Lung (tissue), 12 donors: ENCODE measurements around the gene HOATZ. TPM values are rescaled to one million over a fixed set of nuclear protein-coding genes. Genes with fewer than 3 reads are reported as not detected.

Experiments used
- ATAC-seq: fragments of 200-7000 bp; cut with Tn5 transposase; one replicate; pipeline ENCODE4 v1.9.1; 2020; ENCODE audit warnings: moderate number of reproducible peaks; ENCODE audit not compliant: insufficient read depth, low FRiP score
- DNase-seq, 3 donors: peaks; one replicate each; pipeline ENCODE4 v3.0.0-alpha.2; 2013 to 2017
- H3K27ac ChIP-seq, 2 donors: one replicate each; pipeline ENCODE4 v1.5.1; 2013; ENCODE audit warnings: mild to moderate bottlenecking in 2 of 2, moderate library complexity in 2 of 2, control low read depth in 1 of 2, inconsistent platforms in 1 of 2, low read depth in 1 of 2, low read length in 1 of 2
- H3K27me3 ChIP-seq, 3 donors: one replicate each; pipeline ENCODE4 v1.5.1; 2013; ENCODE audit warnings: low read length in 2 of 3; ENCODE audit not compliant: control insufficient read depth in 3 of 3, insufficient read depth in 3 of 3
- H3K36me3 ChIP-seq, 4 donors: one replicate each; pipeline ENCODE4 v1.5.1; 2013; ENCODE audit warnings: low read length in 4 of 4, mild to moderate bottlenecking in 1 of 4, moderate library complexity in 1 of 4; ENCODE audit not compliant: control insufficient read depth in 4 of 4, insufficient read depth in 4 of 4
- H3K4me1 ChIP-seq, 5 donors: one replicate each; pipeline ENCODE4 v1.5.1; 2013; ENCODE audit warnings: low read length in 5 of 5, mild to moderate bottlenecking in 2 of 5, moderate library complexity in 1 of 5; ENCODE audit not compliant: control insufficient read depth in 5 of 5, insufficient read depth in 5 of 5
- H3K4me3 ChIP-seq: one replicate; pipeline ENCODE4 v1.5.1; 2013; ENCODE audit warnings: mild to moderate bottlenecking, control low read depth, moderate library complexity
- H3K9ac ChIP-seq, 2 donors: one replicate each; pipeline ENCODE4 v1.5.1; 2013; ENCODE audit warnings: low read length in 2 of 2, control low read depth in 1 of 2; ENCODE audit not compliant: insufficient read depth in 1 of 2
- H3K9me3 ChIP-seq, 4 donors: one replicate each; pipeline ENCODE4 v1.5.1; 2013; ENCODE audit warnings: low read length in 3 of 4, mild to moderate bottlenecking in 1 of 4, moderate library complexity in 1 of 4; ENCODE audit not compliant: control insufficient read depth in 4 of 4, insufficient read depth in 3 of 4
- WGBS, 2 donors: extraction: QIAGEN DNeasy Blood & Tissue Kit; methylation state at CpG; one replicate each; pipeline ENCODE4 v1.1.7; 2013; 5-methylcytosine and 5-hydroxymethylcytosine counted together
- polyA plus RNA-seq, 2 donors: library from polyadenylated mRNA; stranded (reverse); fragments of 200-250 nt; gene quantifications; one replicate each; pipeline ENCODE4 v1.2.1, GENCODE V29; 2013
- total RNA-seq, 2 donors: library from RNA; depleted of rRNA in 1 of 2; stranded (reverse); fragments of >200 nt in 1 of 2; gene quantifications; one replicate each; pipeline ENCODE4 v1.2.1, GENCODE V29; 2014 to 2021
- TF ChIP-seq, protein P1 (sequence below): IDR thresholded peaks from 2 replicates; pipeline ENCODE4 v1.5.1; 2012; ENCODE audit warnings: mild to moderate bottlenecking; ENCODE audit errors: control extremely low read depth, extremely low read depth
- donor health status: control.
- donor health status: control.
- donor health status: Bipolar disorder and iron deficiency.
- donor health status: healthy.
- donor health status: DM: yes; HTN: yes; CAD: no.

Gene HOATZ
- total and polyA plus RNA-seq, 4 donors = 23.6 to 42.9 (median 29.0) TPM

DNA sequence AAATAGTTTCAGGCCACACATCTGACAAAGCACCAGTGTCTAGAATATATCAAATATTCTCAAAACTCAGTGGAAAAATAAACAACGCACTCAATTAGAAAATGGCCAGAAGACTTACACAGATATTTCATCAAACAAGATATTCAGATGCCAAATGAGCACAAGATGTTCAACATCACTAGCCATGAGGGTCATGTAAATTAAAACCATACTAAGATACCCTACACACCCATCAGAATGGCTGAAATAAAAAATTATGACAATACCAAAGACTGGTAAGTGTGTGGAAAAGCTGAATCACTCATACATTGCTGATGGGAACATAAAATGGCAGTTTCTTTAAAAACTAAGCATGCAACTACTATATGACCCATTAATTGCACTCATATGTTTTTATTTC lies 24.1 kb upstream of the HOATZ start:
- H3K4me3 ChIP-seq = no peak overlapping the region
- no peaks in the 10 kb centered on the region for H3K27me3 ChIP-seq
- ATAC-seq (no peak), DNase-seq (no peak)
- H3K9me3 ChIP-seq = peaks cover 0 to 2% (median 0%) of the 10 kb centered on the region in 4 donors
- peaks cover 0 to 1% (median 0%) of the 10 kb centered on the region in 4 donors for H3K36me3 ChIP-seq
- TF ChIP-seq, protein P1, sequence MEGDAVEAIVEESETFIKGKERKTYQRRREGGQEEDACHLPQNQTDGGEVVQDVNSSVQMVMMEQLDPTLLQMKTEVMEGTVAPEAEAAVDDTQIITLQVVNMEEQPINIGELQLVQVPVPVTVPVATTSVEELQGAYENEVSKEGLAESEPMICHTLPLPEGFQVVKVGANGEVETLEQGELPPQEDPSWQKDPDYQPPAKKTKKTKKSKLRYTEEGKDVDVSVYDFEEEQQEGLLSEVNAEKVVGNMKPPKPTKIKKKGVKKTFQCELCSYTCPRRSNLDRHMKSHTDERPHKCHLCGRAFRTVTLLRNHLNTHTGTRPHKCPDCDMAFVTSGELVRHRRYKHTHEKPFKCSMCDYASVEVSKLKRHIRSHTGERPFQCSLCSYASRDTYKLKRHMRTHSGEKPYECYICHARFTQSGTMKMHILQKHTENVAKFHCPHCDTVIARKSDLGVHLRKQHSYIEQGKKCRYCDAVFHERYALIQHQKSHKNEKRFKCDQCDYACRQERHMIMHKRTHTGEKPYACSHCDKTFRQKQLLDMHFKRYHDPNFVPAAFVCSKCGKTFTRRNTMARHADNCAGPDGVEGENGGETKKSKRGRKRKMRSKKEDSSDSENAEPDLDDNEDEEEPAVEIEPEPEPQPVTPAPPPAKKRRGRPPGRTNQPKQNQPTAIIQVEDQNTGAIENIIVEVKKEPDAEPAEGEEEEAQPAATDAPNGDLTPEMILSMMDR = no peak
- no peak overlapping the region for H3K9ac ChIP-seq
- H3K4me1 ChIP-seq = no peaks in the 10 kb centered on the region
- 95 to 97% methylated on average over 1 of the region's 1 CpG for WGBS, 2 donors
- no peak overlapping the region for H3K27ac ChIP-seq

DNA sequence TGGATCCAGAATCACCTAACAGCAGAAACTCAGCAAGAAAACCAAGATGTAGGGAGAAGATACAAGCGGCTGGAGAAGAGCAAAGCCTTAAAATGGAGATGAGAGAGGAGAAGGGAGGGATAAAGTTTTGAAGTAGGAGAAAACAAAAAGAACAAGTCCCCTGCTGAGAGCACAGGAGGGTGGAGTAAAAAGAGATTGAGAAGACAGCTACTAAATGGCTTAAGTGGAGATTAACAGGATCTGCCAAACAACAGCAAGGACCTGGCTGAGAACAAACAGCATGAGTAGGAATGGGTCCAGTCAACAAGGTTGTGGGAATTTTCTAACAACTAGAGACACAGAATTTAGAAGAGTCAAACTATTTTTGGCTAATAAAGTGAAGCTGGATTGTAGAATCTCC lies 20.5 kb upstream of the HOATZ start:
- 79 to 90% methylated on average over 1 of the region's 1 CpG for WGBS, 2 donors
- TF ChIP-seq, protein P1 = no peak
- Histone ChIP-seq H3K4me3 (no peak overlapping the region), H3K27ac (no peak overlapping the region), H3K27me3 (no peaks in the 10 kb centered on the region), H3K9me3 (no peaks in the 10 kb centered on the region), H3K4me1 (no peaks in the 10 kb centered on the region), H3K36me3 (peaks cover 0 to 1% (median 0%) of the 10 kb centered on the region in 4 donors), H3K9ac (no peak overlapping the region)
- no peak for DNase-seq
- no peak for ATAC-seq

DNA sequence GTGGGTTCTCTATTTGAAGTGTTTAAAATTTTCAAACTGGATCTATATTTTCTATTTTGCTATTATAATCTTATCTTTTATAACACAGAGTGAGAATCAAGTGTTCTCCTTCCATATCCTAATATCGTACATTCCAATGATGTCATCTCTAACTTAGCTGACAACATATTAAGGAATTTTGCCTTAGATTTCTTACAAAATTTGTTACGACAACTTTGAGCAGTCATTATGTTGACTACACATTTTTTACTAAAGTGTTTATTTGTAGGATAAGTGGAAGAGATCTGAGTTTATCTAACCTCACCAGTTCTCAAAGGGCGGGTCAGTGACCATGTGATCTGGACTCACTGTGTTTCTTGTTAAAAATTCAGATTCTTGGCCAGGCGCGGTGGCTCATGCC lies 15.1 kb upstream of the HOATZ start:
- H3K9ac ChIP-seq = no peak overlapping the region
- no peaks in the 10 kb centered on the region for H3K9me3 ChIP-seq
- WGBS, 2 donors = 79 to 89% methylated on average over 5 of the region's 5 CpGs
- H3K4me3 ChIP-seq = no peak overlapping the region
- no peak for DNase-seq
- no peak for ATAC-seq
- H3K36me3 ChIP-seq = no peaks in the 10 kb centered on the region
- H3K27ac ChIP-seq = no peak overlapping the region
- no peaks in the 10 kb centered on the region for H3K4me1 ChIP-seq
- TF ChIP-seq, protein P1 = no peak
- peaks cover 0 to 2% (median 0%) of the 10 kb centered on the region in 3 donors for H3K27me3 ChIP-seq

DNA sequence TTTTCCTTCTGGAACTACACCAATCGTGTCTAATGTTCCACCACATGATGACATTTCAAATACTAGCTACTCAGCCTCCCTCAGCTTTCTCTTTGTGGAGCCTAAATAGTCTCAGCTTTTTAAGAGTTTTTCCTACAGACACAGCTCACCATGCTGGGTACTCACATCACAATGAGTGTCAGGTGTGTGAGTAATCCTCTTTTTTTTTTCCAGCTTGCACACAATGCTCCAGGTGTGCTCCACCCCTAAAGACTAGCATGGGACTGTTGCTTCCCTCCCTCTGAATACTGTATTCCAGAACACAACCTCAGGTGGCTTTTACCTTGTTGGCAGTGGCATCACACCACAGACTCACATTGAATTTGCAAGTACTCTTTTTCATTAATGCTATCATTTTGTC lies 14.1 kb upstream of the HOATZ start:
- WGBS, 2 donors = 78 to 88% methylated on average over 1 of the region's 1 CpG
- Histone ChIP-seq H3K9ac (no peak overlapping the region), H3K27ac (no peak overlapping the region), H3K36me3 (no peaks in the 10 kb centered on the region), H3K4me1 (no peaks in the 10 kb centered on the region), H3K9me3 (no peaks in the 10 kb centered on the region), H3K4me3 (no peak overlapping the region), H3K27me3 (peaks cover 0 to 2% (median 0%) of the 10 kb centered on the region in 3 donors)
- no peak for ATAC-seq
- no peak for DNase-seq
- TF ChIP-seq, protein P1 = no peak
